C4-2B (cell line): ENCODE data around the gene MAOB.

Experiments used
- H3K27ac ChIP-seq: fragments of 450-650 bp; 2 replicates; pipeline ENCODE4 v1.5.1; 2017
- ZFX ChIP-seq: fragments of 450-650 bp; IDR thresholded peaks from 2 replicates; pipeline ENCODE4 v1.6.1; 2017
- TF ChIP-seq, protein P1 (sequence below): fragments of 450-650 bp; conservative IDR thresholded peaks from 2 replicates; pipeline ENCODE4 v1.5.1; 2017; ENCODE audit warnings: mild to moderate bottlenecking

Gene MAOB

DNA sequence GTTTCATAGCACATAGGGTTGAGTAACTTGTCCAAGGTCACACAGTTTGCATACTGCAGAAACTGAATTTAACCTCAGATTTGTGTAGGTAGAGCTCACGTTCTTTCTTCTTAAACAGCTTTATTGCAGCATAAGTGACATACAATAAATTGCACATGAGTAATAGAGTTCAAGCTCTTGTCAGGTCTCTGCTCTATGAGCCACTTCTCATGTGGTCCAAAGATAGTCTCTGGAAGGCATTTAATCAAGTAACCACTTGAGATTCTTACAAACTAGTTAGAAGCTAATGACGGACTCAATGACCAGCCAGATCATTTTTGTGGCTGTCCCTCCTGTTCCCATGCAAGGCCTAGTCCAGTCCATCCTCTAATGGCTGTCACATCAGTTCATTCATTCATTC is 68.9 kb downstream of the MAOB start:
- TF ChIP-seq, protein P1, sequence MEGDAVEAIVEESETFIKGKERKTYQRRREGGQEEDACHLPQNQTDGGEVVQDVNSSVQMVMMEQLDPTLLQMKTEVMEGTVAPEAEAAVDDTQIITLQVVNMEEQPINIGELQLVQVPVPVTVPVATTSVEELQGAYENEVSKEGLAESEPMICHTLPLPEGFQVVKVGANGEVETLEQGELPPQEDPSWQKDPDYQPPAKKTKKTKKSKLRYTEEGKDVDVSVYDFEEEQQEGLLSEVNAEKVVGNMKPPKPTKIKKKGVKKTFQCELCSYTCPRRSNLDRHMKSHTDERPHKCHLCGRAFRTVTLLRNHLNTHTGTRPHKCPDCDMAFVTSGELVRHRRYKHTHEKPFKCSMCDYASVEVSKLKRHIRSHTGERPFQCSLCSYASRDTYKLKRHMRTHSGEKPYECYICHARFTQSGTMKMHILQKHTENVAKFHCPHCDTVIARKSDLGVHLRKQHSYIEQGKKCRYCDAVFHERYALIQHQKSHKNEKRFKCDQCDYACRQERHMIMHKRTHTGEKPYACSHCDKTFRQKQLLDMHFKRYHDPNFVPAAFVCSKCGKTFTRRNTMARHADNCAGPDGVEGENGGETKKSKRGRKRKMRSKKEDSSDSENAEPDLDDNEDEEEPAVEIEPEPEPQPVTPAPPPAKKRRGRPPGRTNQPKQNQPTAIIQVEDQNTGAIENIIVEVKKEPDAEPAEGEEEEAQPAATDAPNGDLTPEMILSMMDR = no peak
- TF ChIP-seq ZFX = no peak
- H3K27ac ChIP-seq = no peak overlapping the region

DNA sequence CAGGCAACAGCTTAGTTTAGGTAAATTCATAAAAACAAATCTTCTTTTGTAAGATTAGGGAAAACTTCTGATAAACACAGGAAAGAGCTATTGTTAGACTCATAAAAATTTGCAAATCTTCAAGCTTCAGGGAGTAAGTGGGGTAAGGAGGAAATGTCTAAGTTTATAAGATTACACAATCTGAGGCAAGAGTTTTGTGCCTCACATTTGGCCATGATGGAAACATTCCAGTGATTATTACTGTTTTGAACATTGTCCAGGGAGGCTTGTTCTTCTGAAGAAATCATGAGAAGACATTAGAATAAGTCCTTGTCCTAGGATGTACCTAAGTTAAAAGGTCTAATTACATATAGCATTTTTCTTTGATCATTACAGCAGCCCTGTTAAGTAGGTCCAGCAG is 72.8 kb downstream of the MAOB start:
- peak overlapping the region; percentile 14; the same call in 1 of the 2 replicates for H3K27ac ChIP-seq
- no peak for TF ChIP-seq ZFX
- TF ChIP-seq, protein P1 = no peak

DNA sequence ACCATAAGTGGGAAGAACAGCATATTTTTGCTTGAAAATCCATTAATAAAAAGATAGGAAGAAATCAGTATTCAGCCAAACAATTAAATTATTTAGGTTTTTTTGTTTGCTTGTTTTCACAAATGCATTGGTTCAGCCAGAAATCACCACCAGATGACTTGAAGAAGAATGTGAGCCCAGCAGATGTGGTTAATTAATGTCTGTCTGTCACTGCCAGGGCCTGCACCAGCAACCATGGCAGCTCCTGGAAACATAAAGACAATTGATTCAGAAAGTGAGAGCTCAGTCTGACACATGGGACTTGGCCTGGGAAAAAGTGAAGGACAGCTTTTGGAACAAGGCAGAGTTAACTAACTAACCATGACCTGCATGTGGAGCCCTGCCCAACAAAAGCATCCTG is 74.0 kb downstream of the MAOB start:
- no peak overlapping the region; the same call in 1 of the 2 replicates for H3K27ac ChIP-seq
- no peak for TF ChIP-seq ZFX
- TF ChIP-seq, protein P1 = no peak

DNA sequence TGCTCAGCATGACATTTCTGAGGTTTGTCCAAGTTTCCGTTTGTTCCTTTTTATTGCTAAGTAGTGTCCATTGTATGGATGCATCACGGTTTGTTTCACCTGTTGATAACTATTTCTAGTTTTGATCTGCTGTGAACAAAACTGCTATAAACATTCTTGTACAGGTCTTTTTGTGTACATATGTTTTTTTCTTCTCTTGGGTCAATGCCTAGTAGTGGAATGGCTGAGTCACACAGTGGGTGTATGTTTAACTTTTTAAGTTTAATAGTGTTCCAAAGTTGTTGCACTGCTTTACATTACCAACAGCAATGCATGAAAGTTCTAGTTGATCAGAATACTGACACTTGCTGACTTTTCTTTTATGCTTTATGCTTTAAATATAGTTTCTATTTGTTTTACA is 76.7 kb downstream of the MAOB start:
- TF ChIP-seq, protein P1 = no peak
- TF ChIP-seq ZFX = no peak
- H3K27ac ChIP-seq = no peak overlapping the region

DNA sequence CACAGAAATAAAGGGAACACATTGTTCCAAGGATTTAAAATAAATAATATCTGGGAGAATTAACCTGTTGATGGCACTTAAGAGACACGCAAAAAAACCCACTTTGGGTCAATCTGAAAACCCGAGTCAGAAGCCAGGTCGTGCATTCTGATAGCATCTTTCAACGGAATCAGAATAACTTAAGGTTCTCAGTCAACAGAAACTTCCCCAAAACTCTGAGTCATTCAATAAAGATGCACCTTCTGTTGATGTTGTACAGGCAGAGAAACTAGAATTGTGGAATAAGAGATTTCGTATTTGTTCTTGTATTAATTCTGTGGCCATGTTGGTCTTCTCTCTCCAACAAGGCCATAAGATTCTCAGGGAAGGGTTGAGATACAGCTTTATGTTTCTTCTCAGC is 78.2 kb downstream of the MAOB start:
- no peak overlapping the region for H3K27ac ChIP-seq
- TF ChIP-seq, protein P1 = no peak
- TF ChIP-seq ZFX = no peak

DNA sequence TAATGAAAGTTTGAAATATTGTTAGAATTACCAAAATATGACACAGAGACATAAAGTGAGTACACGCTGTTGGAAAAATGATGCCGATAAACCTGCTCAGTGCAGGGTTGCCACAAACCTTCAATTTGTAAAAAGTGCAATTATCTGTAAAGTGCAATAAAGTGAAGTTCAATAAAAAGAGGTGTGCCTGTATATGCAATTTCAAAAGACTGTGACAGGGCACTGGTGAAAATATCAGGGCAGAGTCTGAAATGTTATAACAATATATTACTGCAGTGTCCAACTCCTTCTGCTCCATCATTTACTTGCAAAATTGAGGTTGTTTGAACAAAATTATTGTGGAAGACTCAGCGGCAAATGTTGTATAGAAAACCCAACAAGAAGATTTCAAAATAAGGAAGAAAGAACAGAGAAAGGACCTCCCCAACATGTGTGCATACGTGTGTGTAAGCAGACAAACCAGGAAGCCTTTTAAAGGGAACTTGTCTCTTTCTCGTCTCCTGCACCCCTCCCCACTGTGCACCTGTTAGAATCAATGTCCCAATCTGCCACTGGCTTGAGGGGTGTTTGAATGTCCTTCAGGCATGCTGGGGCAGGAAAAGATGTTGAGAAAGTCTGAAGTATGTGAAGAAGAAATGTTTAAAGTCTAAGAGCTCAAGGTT is 96.2 kb downstream of the MAOB start:
- TF ChIP-seq, protein P1 = no peak
- TF ChIP-seq ZFX = no peak
- no peak overlapping the region for H3K27ac ChIP-seq

DNA sequence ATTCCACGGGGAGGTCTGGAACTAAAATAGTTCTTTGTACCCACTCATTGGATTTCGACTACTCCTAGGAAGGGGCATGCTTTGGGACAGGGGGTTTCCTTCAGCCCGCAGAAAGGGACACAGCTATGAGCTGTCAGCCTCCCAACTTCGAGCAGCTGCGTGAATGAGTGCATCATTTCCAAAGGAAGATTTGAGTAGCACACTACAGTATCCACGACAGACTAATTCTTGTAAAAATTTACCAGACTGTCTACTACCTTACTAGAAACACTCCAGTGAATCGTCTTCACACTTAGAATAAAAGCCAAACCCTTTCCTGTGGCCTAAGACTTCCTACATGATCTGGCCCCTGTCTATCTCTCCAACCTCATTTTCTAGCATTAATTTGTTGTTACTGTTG is 124.2 kb downstream of the MAOB start:
- no peak for TF ChIP-seq ZFX
- TF ChIP-seq, protein P1 = no peak
- no peak overlapping the region for H3K27ac ChIP-seq
